ENCODE results near the gene ABCA4.
A peak's percentile ranks its signal among the peaks of the same experiment; 100 is the strongest.

ABCA4 gene

GRCh38 chr1:94122201-94122970 lies 1.4 kb upstream of the ABCA4 start:
- no peak for DNase-seq (ENCODE audit: low read depth)

GRCh38 chr1:94121411-94121821 lies 468 bp upstream of the ABCA4 start:
- no peak for DNase-seq (ENCODE audit: low read depth)

GRCh38 chr1:94120570-94120901 lies 412 bp downstream of the ABCA4 start:
- DNase-seq (ENCODE audit: low read depth) = no peak

- DNase-seq (ENCODE audit: low read depth) = no peak
Measured at GRCh38 chr1:94119796-94120569, 965 bp downstream of the ABCA4 start.

GRCh38 chr1:94119306-94119705 lies 1.6 kb downstream of the ABCA4 start:
- no peak for DNase-seq (ENCODE audit: low read depth)

GRCh38 chr1:94118471-94118870 lies 2.5 kb downstream of the ABCA4 start:
- DNase-seq (ENCODE audit: low read depth) = no peak

GRCh38 chr1:94118013-94118412 lies 2.9 kb downstream of the ABCA4 start:
- DNase-seq (ENCODE audit: low read depth) = no peak

GRCh38 chr1:94117259-94117851 lies 3.6 kb downstream of the ABCA4 start:
- no peak for DNase-seq (ENCODE audit: low read depth)

GRCh38 chr1:94115900-94116436 lies 5.0 kb downstream of the ABCA4 start:
- peak; percentile 60 for DNase-seq (ENCODE audit: low read depth)

GRCh38 chr1:94115254-94115899 lies 5.6 kb downstream of the ABCA4 start:
- no peak for DNase-seq (ENCODE audit: low read depth)

GRCh38 chr1:94113589-94114226 lies 7.2 kb downstream of the ABCA4 start:
- DNase-seq (ENCODE audit: low read depth) = no peak

- DNase-seq (ENCODE audit: low read depth) = no peak
Measured at GRCh38 chr1:94111879-94112278, 9.1 kb downstream of the ABCA4 start.

- DNase-seq (ENCODE audit: low read depth) = no peak
Measured at GRCh38 chr1:94110946-94111740, 9.8 kb downstream of the ABCA4 start.

- DNase-seq (ENCODE audit: low read depth) = no peak
Measured at GRCh38 chr1:94110021-94110761, 10.8 kb downstream of the ABCA4 start.

GRCh38 chr1:94109478-94109877 lies 11.5 kb downstream of the ABCA4 start:
- no peak for DNase-seq (ENCODE audit: low read depth)

- DNase-seq (ENCODE audit: low read depth) = no peak
Measured at GRCh38 chr1:94107141-94107540, 13.8 kb downstream of the ABCA4 start.

- no peak for DNase-seq (ENCODE audit: low read depth)
Measured at GRCh38 chr1:94106716-94107115, 14.2 kb downstream of the ABCA4 start.

GRCh38 chr1:94105957-94106529 lies 14.9 kb downstream of the ABCA4 start:
- no peak for DNase-seq (ENCODE audit: low read depth)

GRCh38 chr1:94105581-94105952 lies 15.4 kb downstream of the ABCA4 start:
- no peak for DNase-seq (ENCODE audit: low read depth)

Data from GM04504 (cell line).